ENCODE measurements around the gene DENND1B. TPM values are rescaled to one million over a fixed set of nuclear protein-coding genes. Genes with fewer than 3 reads are reported as not detected.
"Not testable (repeated sequence)": the region's sequence is repeated elsewhere in the genome, so short reads cannot be mapped to it uniquely, and the experiment has no call there.

The DENND1B gene
- total RNA-seq, 1 donor from 2014 or later: 7.5 TPM

- no peaks in the 10 kb centered on the region for H3K36me3 ChIP-seq (ENCODE audit: control insufficient read depth, insufficient read depth, low read length)
- H3K4me3 ChIP-seq (ENCODE audit: low read depth, low read length): no peak overlapping the region
- no peak for TF ChIP-seq CTCF (IDR thresholded peaks at IDR 0.05; ENCODE audit: insufficient read depth, low read length, poor library complexity, severe bottlenecking)
- no peaks in the 10 kb centered on the region for H3K27me3 ChIP-seq (ENCODE audit: control insufficient read depth, insufficient read depth, low read length)
- no peak for DNase-seq (ENCODE audit: low read depth)
Observed at GRCh38 chr1:197725044-197725443, 50.2 kb downstream of the DENND1B start.

- Histone ChIP-seq H3K27me3 (ENCODE audit: control insufficient read depth, insufficient read depth, low read length) (no peaks in the 10 kb centered on the region), H3K36me3 (ENCODE audit: control insufficient read depth, insufficient read depth, low read length) (no peaks in the 10 kb centered on the region), H3K4me3 (ENCODE audit: low read depth, low read length) (no peak overlapping the region)
- no peak for TF ChIP-seq CTCF (IDR thresholded peaks at IDR 0.05; ENCODE audit: insufficient read depth, low read length, poor library complexity, severe bottlenecking)
- DNase-seq (ENCODE audit: low read depth): no peak
Observed at GRCh38 chr1:197715806-197716205, 59.5 kb downstream of the DENND1B start.

GRCh38 chr1:197706601-197707000 lies 68.7 kb downstream of the DENND1B start:
- DNase-seq (ENCODE audit: low read depth): no peak
- Histone ChIP-seq H3K27me3 (ENCODE audit: control insufficient read depth, insufficient read depth, low read length) (no peaks in the 10 kb centered on the region), H3K4me3 (ENCODE audit: low read depth, low read length) (no peak overlapping the region), H3K36me3 (ENCODE audit: control insufficient read depth, insufficient read depth, low read length) (no peaks in the 10 kb centered on the region)
- TF ChIP-seq CTCF (IDR thresholded peaks at IDR 0.05; ENCODE audit: insufficient read depth, low read length, poor library complexity, severe bottlenecking): no peak

GRCh38 chr1:197705941-197706340 lies 69.3 kb downstream of the DENND1B start:
- no peak overlapping the region for H3K4me3 ChIP-seq (ENCODE audit: low read depth, low read length)
- no peaks in the 10 kb centered on the region for H3K36me3 ChIP-seq (ENCODE audit: control insufficient read depth, insufficient read depth, low read length)
- no peak for DNase-seq (ENCODE audit: low read depth)
- no peaks in the 10 kb centered on the region for H3K27me3 ChIP-seq (ENCODE audit: control insufficient read depth, insufficient read depth, low read length)
- TF ChIP-seq CTCF (IDR thresholded peaks at IDR 0.05; ENCODE audit: insufficient read depth, low read length, poor library complexity, severe bottlenecking): no peak

GRCh38 chr1:197700688-197701087 lies 74.6 kb downstream of the DENND1B start:
- DNase-seq (ENCODE audit: low read depth); H3K27me3 ChIP-seq (ENCODE audit: control insufficient read depth, insufficient read depth, low read length); H3K36me3 ChIP-seq (ENCODE audit: control insufficient read depth, insufficient read depth, low read length); H3K4me3 ChIP-seq (ENCODE audit: low read depth, low read length): not testable (repeated sequence)

- Histone ChIP-seq H3K4me3 (ENCODE audit: low read depth, low read length) (no peak overlapping the region), H3K36me3 (ENCODE audit: control insufficient read depth, insufficient read depth, low read length) (no peaks in the 10 kb centered on the region), H3K27me3 (ENCODE audit: control insufficient read depth, insufficient read depth, low read length) (no peaks in the 10 kb centered on the region)
- DNase-seq (ENCODE audit: low read depth): no peak
- no peak for TF ChIP-seq CTCF (IDR thresholded peaks at IDR 0.05; ENCODE audit: insufficient read depth, low read length, poor library complexity, severe bottlenecking)
Observed at GRCh38 chr1:197696372-197696771, 78.9 kb downstream of the DENND1B start.
